SK-N-SH treated with all-trans-retinoic acid at 6 μM for 48 hours (cell line): ENCODE results near the gene TMUB2.

Source experiments
- ATAC-seq: fragments of 200-7000 bp; cut with Tn5 transposase; 3 replicates; pipeline ENCODE4 v1.9.1; 2020; ENCODE audit warnings: mild to moderate bottlenecking, moderate library complexity
- ARNTL ChIP-seq: fragments of 450-650 bp; formaldehyde crosslinking; IDR thresholded peaks from 2 replicates; pipeline ENCODE4 v1.5.0; 2020; ENCODE audit warnings: low read depth, mild to moderate bottlenecking, moderate library complexity, borderline replicate concordance
- BACH2 ChIP-seq: fragments of 250-450 bp; sonication (Bioruptor Pico); IDR thresholded peaks from 2 replicates; pipeline ENCODE4 v1.9.0; 2021; ENCODE audit warnings: mild to moderate bottlenecking, borderline replicate concordance
- CREB5 ChIP-seq: fragments of 250-450 bp; sonication (Bioruptor Pico); IDR thresholded peaks from 2 replicates; pipeline ENCODE4 v1.5.1; 2020; ENCODE audit warnings: low read depth, mild to moderate bottlenecking, moderate library complexity
- ESRRG ChIP-seq: fragments of 250-450 bp; sonication (Bioruptor Pico); IDR thresholded peaks from 2 replicates; pipeline ENCODE4 v1.6.1; 2021; ENCODE audit warnings: mild to moderate bottlenecking
- GLIS3 ChIP-seq: fragments of 250-450 bp; sonication (Bioruptor Pico); IDR thresholded peaks from 2 replicates; pipeline ENCODE4 v1.5.0; 2020; ENCODE audit warnings: mild to moderate bottlenecking, moderate library complexity
- ISL1 ChIP-seq: fragments of 250-450 bp; sonication (Bioruptor Pico); IDR thresholded peaks from 2 replicates; pipeline ENCODE4 v2.1.2; 2022; ENCODE audit warnings: mild to moderate bottlenecking, moderate library complexity
- OSR1 ChIP-seq: fragments of 250-450 bp; sonication (Bioruptor Pico); IDR thresholded peaks from 2 replicates; pipeline ENCODE4 v1.8.0; 2022; ENCODE audit warnings: moderate library complexity, mild to moderate bottlenecking, inconsistent platforms
- PATZ1 ChIP-seq: fragments of 250-450 bp; sonication (Bioruptor Pico); IDR thresholded peaks from 2 replicates; pipeline ENCODE4 v1.8.0; 2020; ENCODE audit warnings: mild to moderate bottlenecking, moderate library complexity, borderline replicate concordance
- POU6F1 ChIP-seq: fragments of 250-450 bp; sonication (Bioruptor Pico); IDR thresholded peaks from 2 replicates; pipeline ENCODE4 v1.8.0; 2021; ENCODE audit warnings: low read depth, mild to moderate bottlenecking, moderate library complexity, borderline replicate concordance
- RARB ChIP-seq: fragments of 250-450 bp; sonication (Bioruptor Pico); IDR thresholded peaks from 2 replicates; pipeline ENCODE4 v1.8.0; 2021; ENCODE audit warnings: mild to moderate bottlenecking, moderate library complexity
- SNAI2 ChIP-seq: fragments of 250-450 bp; sonication (Bioruptor Pico); IDR thresholded peaks from 2 replicates; pipeline ENCODE4 v1.5.0; 2020; ENCODE audit warnings: mild to moderate bottlenecking, moderate library complexity
- TCF4 ChIP-seq: fragments of 250-450 bp; sonication (Bioruptor Pico); IDR thresholded peaks from 2 replicates; pipeline ENCODE4 v1.8.0; 2021; ENCODE audit warnings: mild to moderate bottlenecking, moderate library complexity, borderline replicate concordance
- TOX ChIP-seq: fragments of 250-450 bp; sonication (Bioruptor Pico); IDR thresholded peaks from 2 replicates; pipeline ENCODE4 v1.8.0; 2021; ENCODE audit warnings: mild to moderate bottlenecking, moderate library complexity, borderline replicate concordance
- TSHZ2 ChIP-seq: fragments of 250-450 bp; sonication (Bioruptor Pico); IDR thresholded peaks from 2 replicates; pipeline ENCODE4 v1.5.0; 2020; ENCODE audit warnings: mild to moderate bottlenecking, moderate library complexity
- ZFP3 ChIP-seq: fragments of 250-450 bp; sonication (Bioruptor Pico); IDR thresholded peaks from 2 replicates; pipeline ENCODE4 v1.5.0; 2020; ENCODE audit warnings: mild to moderate bottlenecking, moderate library complexity
- ZFP30 ChIP-seq: fragments of 450-650 bp; formaldehyde crosslinking; IDR thresholded peaks from 2 replicates; pipeline ENCODE4 v1.5.0; 2022; ENCODE audit warnings: mild to moderate bottlenecking, moderate library complexity
- ZNF565 ChIP-seq: fragments of 450-650 bp; formaldehyde crosslinking; conservative IDR thresholded peaks from 2 replicates; pipeline ENCODE4 v1.5.0; 2020; ENCODE audit warnings: low read depth, mild to moderate bottlenecking, moderate library complexity
- ZNF70 ChIP-seq: fragments of 450-650 bp; formaldehyde crosslinking; IDR thresholded peaks from 2 replicates; pipeline ENCODE4 v1.5.0; 2020; ENCODE audit warnings: mild to moderate bottlenecking, moderate library complexity

Gene TMUB2

GRCh38 chr17:44211281-44212265 is 24.8 kb downstream of the TMUB2 start:
- TF ChIP-seq ESRRG (CRISPR knock-in tag) (no peak), TSHZ2 (no peak)
- TF ChIP-seq, all 23 proteins: peak for 0
- ATAC-seq, result no peak

- ATAC-seq, result no peak
- TF ChIP-seq SNAI2 (CRISPR knock-in tag), result no peak
- no peak for TF ChIP-seq BACH2
- TF ChIP-seq CREB5 (CRISPR knock-in tag), result no peak
- no peak for TF ChIP-seq OSR1 (CRISPR knock-in tag)
- no peak for TF ChIP-seq RARB (CRISPR knock-in tag)
- TF ChIP-seq TSHZ2, result no peak
- no peak for TF ChIP-seq ZNF70 (CRISPR knock-in tag)
- no peak for TF ChIP-seq ARNTL
- TF ChIP-seq TOX, result no peak
- no peak for TF ChIP-seq ZFP30 (CRISPR knock-in tag)
Measured at GRCh38 chr17:44212507-44213402, 26.0 kb downstream of the TMUB2 start.

- TF ChIP-seq POU6F1 (CRISPR knock-in tag), result no peak
- no peak for TF ChIP-seq SNAI2 (CRISPR knock-in tag)
- TF ChIP-seq ARNTL, result no peak
- TF ChIP-seq RARB (CRISPR knock-in tag), result no peak
- TF ChIP-seq CREB5 (CRISPR knock-in tag), result no peak
- no peak for TF ChIP-seq ZFP30 (CRISPR knock-in tag)
- TF ChIP-seq ZFP3 (CRISPR knock-in tag), result no peak
- no peak for TF ChIP-seq PATZ1
- no peak for TF ChIP-seq ISL1 (CRISPR knock-in tag)
- TF ChIP-seq TCF4 (CRISPR knock-in tag), result no peak
- TF ChIP-seq GLIS3 (CRISPR knock-in tag), result no peak
- TF ChIP-seq BACH2, result no peak
- TF ChIP-seq ZNF565 (CRISPR knock-in tag), result no peak
- ATAC-seq, result no peak
Measured at GRCh38 chr17:44213403-44214229, 26.8 kb downstream of the TMUB2 start.
